SU-DHL-6 (cell line): ENCODE data around the gene DHX58.

Source experiments
- H2AFZ ChIP-seq: fragments of 200-600 bp; sonication (generic); 2 replicates; pipeline ENCODE4 v1.6.1; 2014; ENCODE audit warnings: low read depth, mild to moderate bottlenecking, moderate library complexity, mixed read lengths, antibody characterized with exemption, low read length; ENCODE audit not compliant: severe bottlenecking
- H3F3A ChIP-seq: fragments of 200-600 bp; shearing (Covaris generic); 2 replicates; pipeline ENCODE4 v1.6.0; 2016; ENCODE audit warnings: antibody characterized with exemption, mild to moderate bottlenecking; ENCODE audit not compliant: insufficient read depth
- H3K27ac ChIP-seq: fragments of 200-600 bp; sonication (generic); 2 replicates; pipeline ENCODE4 v1.5.1; 2016; ENCODE audit warnings: low read depth, mild to moderate bottlenecking, low read length, moderate library complexity, mixed read lengths
- H3K27me3 ChIP-seq: fragments of 200-600 bp; sonication (generic), shearing (Covaris generic); 2 replicates; pipeline ENCODE4 v1.6.0; 2014; ENCODE audit warnings: mild to moderate bottlenecking, low read length
- H3K36me3 ChIP-seq: fragments of 200-600 bp; sonication (generic); 2 replicates; pipeline ENCODE4 v1.6.1; 2014; ENCODE audit warnings: mild to moderate bottlenecking, low read length, mixed read lengths
- H3K4me2 ChIP-seq: fragments of 300-600, 200-600 bp; shearing (Covaris generic), sonication (generic); 2 replicates; pipeline ENCODE4 v1.6.0; 2014; ENCODE audit warnings: low read length, low read depth, mild to moderate bottlenecking; ENCODE audit not compliant: poor library complexity, severe bottlenecking
- H3K4me3 ChIP-seq: fragments of 200-600 bp; sonication (generic); 2 replicates; pipeline ENCODE4 v1.5.1; 2014; ENCODE audit warnings: antibody characterized with exemption, low read length, mild to moderate bottlenecking, mixed read lengths; ENCODE audit not compliant: insufficient read depth, poor library complexity, severe bottlenecking
- H3K79me2 ChIP-seq: fragments of 200-600 bp; sonication (generic); 2 replicates; pipeline ENCODE4 v1.6.1; 2014; ENCODE audit warnings: mild to moderate bottlenecking, low read length, moderate library complexity; ENCODE audit not compliant: insufficient read depth
- H3K9ac ChIP-seq: fragments of 200-600 bp; sonication (generic); 2 replicates; pipeline ENCODE4 v1.7.0; 2014; ENCODE audit warnings: mild to moderate bottlenecking, low read length
- H3K9me2 ChIP-seq: fragments of 200-600 bp; sonication (generic); replicated peaks from 2 replicates; pipeline ENCODE4 v1.6.1; 2014; ENCODE audit warnings: low read length; ENCODE audit not compliant: insufficient read depth
- H3K9me3 ChIP-seq: fragments of 200-600 bp; sonication (generic); 2 replicates; pipeline ENCODE4 v1.6.1; 2014; ENCODE audit warnings: low read length, mixed read lengths; ENCODE audit not compliant: insufficient read depth
- H4K20me1 ChIP-seq: fragments of 200-600 bp; sonication (generic); 2 replicates; pipeline ENCODE4 v1.6.1; 2014; ENCODE audit warnings: low read depth, mild to moderate bottlenecking, antibody characterized with exemption, low read length, moderate library complexity, mixed read lengths
- CTCF ChIP-seq: fragments of 200-600 bp; sonication (generic); IDR thresholded peaks from one replicate; pipeline ENCODE4 v1.5.1; 2017; ENCODE audit warnings: antibody characterized with exemption, mild to moderate bottlenecking, low read length, moderate library complexity; ENCODE audit not compliant: insufficient read depth, poor library complexity, severe bottlenecking
- EZH2phosphoT487 ChIP-seq: fragments of 200-600 bp; sonication (generic), shearing (Covaris generic); conservative IDR thresholded peaks from 2 replicates; pipeline ENCODE4 v1.6.1; 2018; ENCODE audit warnings: mild to moderate bottlenecking, antibody characterized with exemption, low read length, moderate library complexity, mixed read lengths

DHX58 gene

DNA sequence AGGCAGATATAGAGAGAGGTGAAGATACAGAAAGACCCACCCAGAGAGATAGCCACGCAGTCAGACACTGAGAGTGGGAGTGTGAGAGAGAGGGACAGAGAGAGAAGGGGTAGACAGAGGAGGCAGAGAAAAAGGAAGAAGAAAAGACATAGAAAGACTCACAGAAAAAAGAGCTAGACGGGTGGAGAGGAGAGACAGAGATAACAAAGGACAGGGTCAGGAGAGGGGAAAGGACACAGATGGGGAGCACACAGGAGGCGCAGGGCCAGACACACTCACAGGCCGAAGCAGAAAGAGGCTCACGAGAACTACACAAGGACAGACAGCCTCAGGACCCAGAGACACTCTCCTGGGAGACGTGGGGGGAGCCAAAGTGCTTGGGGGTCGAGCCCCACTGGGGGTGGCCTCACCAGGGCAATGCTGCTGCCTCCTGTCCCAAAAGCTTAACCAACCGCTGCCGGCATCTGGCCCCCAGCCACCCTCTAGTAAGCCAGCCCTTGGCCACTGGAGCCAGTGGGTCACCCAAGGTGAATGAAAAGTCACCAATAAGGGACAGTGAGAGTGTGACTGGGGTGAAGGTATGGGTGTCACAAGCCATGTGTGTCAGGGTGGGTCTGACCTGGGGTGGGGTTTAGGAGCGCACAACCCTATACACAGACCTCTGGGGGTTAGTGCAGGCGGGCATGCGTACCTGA lies 18.0 kb downstream of the DHX58 start:
- Histone ChIP-seq H3K36me3 (no peaks in the 10 kb centered on the region), H2AFZ (no peak overlapping the region), H3K79me2 (no peaks in the 10 kb centered on the region), H3K9me3 (no peaks in the 10 kb centered on the region), H3K27me3 (no peaks in the 10 kb centered on the region), H3K4me2 (no peak overlapping the region), H3K4me3 (no peak overlapping the region), H3K9ac (no peak overlapping the region), H4K20me1 (no peaks in the 10 kb centered on the region), H3K27ac (no peak overlapping the region), H3K9me2 (no peaks in the 10 kb centered on the region), H3F3A (no peaks in the 10 kb centered on the region)
- no peak for TF ChIP-seq CTCF
- TF ChIP-seq EZH2phosphoT487: no peak

GRCh38 chr17:42092939-42093338 lies 19.6 kb downstream of the DHX58 start:
- H3F3A ChIP-seq: no peaks in the 10 kb centered on the region
- H3K79me2 ChIP-seq: no peaks in the 10 kb centered on the region
- no peak overlapping the region for H3K4me3 ChIP-seq
- H4K20me1 ChIP-seq: no peaks in the 10 kb centered on the region
- no peaks in the 10 kb centered on the region for H3K9me2 ChIP-seq
- H3K36me3 ChIP-seq: no peaks in the 10 kb centered on the region
- TF ChIP-seq CTCF (no peak), EZH2phosphoT487 (no peak)
- H2AFZ ChIP-seq: no peak overlapping the region
- H3K27ac ChIP-seq: no peak overlapping the region
- no peak overlapping the region for H3K9ac ChIP-seq
- no peaks in the 10 kb centered on the region for H3K27me3 ChIP-seq
- no peaks in the 10 kb centered on the region for H3K9me3 ChIP-seq
- no peak overlapping the region for H3K4me2 ChIP-seq

GRCh38 chr17:42090964-42091790 lies 21.3 kb downstream of the DHX58 start:
- no peak overlapping the region for H2AFZ ChIP-seq
- H3K9me2 ChIP-seq: no peaks in the 10 kb centered on the region
- H3F3A ChIP-seq: no peaks in the 10 kb centered on the region
- no peak overlapping the region for H3K9ac ChIP-seq
- H3K36me3 ChIP-seq: no peaks in the 10 kb centered on the region
- no peak overlapping the region for H3K27ac ChIP-seq
- H3K9me3 ChIP-seq: no peaks in the 10 kb centered on the region
- H3K4me2 ChIP-seq: no peak overlapping the region
- H3K4me3 ChIP-seq: no peak overlapping the region
- H3K27me3 ChIP-seq: no peaks in the 10 kb centered on the region
- no peak for TF ChIP-seq CTCF
- TF ChIP-seq EZH2phosphoT487: no peak
- no peaks in the 10 kb centered on the region for H4K20me1 ChIP-seq
- no peaks in the 10 kb centered on the region for H3K79me2 ChIP-seq
